Ecto neural progenitor cell (in vitro differentiated cells): Measurements from ENCODE around the gene HSF5.

Source experiments
- DNase-seq: peaks from one replicate; pipeline ENCODE4 v3.0.0-alpha.2; 2018; ENCODE audit warnings: low spot score

Gene HSF5, protein sequence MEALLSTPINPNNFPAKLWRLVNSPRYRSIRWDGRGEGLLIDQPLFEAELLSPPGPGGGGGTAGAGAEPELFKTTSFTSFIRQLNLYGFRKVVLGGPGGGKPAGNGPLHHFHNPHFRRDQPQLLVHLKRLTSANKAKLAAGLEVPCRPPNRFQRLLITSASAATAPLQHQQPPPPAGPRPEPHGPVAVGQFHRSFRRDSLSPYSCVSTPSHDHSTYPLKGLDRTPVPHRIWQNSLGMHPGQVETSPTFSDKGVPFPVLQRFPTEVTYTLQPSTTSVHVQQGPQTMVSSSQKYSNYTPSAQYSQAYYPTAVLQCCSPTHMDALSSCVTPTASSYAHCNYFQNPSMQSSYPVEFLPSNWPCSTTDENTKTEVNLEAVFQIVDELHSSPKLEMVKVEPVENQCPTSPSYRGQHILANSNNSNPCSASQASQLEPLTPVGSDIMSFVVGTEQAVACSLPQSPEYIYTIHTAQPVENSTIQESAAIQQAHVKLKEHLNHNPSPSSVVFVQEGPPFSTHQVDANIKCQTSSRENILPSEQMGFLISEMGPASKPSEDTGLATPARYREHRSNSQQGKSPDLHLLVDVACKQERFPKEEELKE

GRCh38 chr17:58487589-58488427, at the start of gene HSF5:
Gene HSF5, minus strand, starts transcription at chr17:58488408. Its CDS starts 134 bp downstream, at chr17:58488274.
- peak; percentile 69 for DNase-seq

DNA sequence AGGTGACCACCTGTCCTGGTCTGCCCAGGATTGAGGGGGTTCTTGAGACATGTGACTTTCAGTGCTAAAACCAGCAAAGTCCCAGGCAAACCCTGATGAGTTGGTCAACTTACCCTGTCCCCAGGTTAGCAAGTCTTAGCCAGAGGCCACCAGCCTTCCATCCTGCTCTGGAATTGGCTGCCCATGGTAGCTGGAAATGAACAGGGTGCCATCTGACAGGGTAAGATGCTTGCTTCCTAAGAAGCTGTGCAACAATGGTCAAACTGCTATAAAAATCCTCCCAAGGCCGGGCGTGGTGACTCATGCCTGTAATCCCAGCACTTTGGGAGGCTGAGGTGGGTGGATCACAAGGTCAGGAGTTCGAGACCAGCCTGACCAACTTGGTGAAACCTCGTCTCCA, 49.1 kb upstream of the HSF5 start:
- no peak for DNase-seq

DNA sequence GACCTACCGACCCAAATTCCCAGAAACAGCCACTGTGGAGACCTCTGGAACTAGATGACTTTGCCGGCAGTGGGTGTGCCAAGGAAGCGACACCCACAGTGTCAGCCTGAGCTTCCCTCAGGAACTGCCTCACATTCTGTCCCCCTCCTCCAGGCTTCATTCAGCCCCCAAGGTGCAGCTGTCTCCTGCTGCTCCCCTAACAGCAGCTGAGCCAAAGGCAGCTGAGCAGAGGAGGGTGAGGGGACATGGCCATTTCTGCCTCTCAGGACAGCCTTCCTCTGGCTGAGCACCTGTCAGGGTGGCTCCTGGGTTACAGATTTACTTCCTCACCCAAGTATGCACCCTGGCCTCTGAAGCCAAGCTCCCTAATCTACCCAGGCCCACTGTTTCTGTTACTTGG, 48.3 kb upstream of the HSF5 start:
- DNase-seq = no peak

DNA sequence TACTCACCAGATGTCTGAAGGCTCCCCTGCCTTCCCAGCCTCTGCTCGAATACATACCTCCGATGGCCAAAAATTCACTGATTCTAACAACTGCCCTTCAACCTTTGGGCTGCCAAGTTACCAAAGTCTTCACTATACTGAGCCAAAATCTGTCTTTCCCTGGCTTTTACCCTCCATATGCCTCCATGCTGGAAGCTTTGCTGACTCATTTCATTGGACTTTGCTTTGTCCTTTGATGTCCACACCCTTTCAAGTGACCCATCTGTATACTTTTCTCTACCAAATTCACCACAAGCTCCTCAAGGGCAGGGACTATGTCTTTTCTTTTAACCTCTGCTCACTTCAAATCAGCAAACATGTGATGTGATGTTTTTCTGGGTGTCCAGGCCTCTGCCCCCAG, 47.2 kb upstream of the HSF5 start:
- no peak for DNase-seq

- no peak for DNase-seq
These were observed 46.8 kb upstream of the HSF5 start for GRCh38 chr17:58534901-58535421.

- DNase-seq = no peak
These were observed 46.1 kb upstream of the HSF5 start for GRCh38 chr17:58534331-58534730.

DNA sequence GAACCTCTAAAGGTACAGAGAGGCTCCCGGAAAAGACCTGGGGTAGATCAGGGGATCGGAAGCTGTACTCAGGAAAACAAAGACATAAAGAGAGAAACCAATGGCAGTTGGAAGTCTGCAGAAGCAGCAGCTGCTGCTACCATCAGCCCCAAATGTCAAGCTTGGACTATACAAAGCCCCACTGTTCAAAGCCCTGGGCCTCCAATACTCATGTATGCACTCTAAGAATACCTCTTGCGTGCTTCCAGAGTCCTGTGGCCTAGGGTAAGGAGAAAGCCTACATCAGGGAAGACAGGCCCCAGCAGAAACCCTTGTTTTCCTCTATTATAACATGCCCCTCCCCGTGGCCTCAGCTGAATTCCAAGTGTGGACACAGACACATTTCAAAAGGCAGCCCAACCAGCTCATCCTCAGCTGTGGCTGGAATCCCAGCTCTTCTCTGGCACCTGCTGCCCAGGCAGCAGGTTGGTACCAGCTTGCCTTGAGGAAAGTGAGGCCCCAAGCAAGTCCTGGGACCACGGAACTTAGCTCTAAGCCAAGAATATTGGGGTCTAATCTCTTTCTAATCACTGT, 45.5 kb upstream of the HSF5 start:
- no peak for DNase-seq

DNA sequence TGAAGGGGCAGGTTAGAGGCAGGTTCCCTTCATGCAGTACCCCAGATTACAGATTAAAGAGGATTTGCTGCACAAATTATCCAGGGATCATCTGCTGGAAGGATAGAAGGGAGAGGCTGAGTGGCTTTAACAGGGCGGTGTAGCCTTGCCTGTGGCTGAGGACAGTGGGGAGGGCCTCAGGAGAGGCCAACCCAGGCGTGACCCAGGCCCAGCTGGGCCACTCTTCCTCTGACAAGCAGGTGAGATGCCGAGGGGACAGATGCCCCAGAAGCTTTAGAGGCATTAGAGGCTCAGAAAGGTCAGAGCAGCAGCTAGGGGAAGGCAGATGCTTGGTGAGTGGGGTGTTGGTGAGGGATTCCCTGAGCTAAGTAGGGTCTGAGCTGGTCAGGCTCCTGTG, 44.3 kb upstream of the HSF5 start:
- no peak for DNase-seq

DNA sequence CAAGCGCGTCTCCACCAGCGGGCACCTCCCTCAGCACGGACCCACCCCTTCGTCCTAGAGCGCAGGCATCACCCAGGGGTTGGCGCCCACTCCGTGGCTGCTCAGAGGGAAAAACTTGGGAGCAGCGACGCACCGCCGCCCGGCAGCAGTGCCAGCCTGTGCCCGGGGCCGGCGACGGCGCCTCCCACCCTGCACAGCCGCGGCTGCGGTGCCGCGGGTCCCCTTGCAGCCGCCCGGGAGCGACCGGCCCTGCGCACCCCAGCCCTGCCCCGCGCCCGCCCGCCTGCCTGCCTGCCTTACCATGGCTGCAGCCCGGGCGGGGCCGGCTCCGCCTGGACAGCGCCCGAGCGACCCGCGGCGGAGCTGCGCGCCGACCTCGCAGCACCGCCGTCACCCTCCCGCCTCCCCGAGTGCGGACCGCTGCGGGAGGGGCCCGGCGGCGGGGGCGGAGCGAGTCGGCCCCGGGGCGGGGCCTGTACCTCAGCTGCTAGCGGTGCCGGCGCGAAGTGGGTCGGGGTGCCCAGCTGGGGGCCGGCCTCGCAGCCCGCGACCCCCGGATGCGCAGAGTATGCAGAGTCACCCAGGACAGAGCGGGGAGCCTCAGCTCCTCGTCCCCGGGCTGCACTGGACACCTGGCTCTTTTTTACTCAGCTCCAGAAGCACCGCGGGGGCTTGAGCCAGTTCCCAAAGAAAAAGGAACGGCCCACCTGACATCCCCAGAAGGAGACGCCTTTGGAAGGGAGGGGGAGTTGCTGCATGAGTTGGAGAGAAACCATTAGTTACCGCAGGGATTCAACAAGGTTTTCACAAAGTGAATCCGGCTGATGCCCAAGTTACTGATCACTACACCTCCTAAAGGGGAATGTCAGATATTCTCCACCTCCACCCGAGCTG, 43.7 kb upstream of the HSF5 start:
- peak; percentile 84 for DNase-seq

- DNase-seq = no peak
These were observed 42.9 kb upstream of the HSF5 start for GRCh38 chr17:58531122-58531521.

GRCh38 chr17:58530655-58531054, 42.4 kb upstream of the HSF5 start:
- no peak for DNase-seq

DNA sequence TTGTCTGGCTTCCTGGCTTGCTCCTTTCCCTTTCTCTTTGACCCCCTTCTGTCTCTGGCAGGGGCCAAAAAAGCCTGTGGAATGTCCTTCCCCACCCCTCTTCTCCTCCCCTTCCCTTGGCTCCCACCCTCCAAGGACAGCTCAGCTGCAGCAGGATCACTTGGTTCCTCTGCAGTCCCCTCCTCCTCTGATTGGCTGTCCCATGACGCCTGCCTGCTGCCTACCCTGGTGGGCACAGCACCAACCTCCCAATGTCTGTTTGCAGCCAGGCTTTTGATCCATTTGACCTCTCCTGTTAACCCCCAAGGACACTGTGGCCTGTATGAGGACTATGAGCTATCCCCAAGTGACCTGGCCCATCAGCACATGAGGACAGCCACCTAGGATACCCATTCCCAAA, 41.1 kb upstream of the HSF5 start:
- DNase-seq = no peak

GRCh38 chr17:58528443-58528842, 40.2 kb upstream of the HSF5 start:
- DNase-seq = no peak

- DNase-seq = no peak
These were observed 39.7 kb upstream of the HSF5 start for GRCh38 chr17:58527949-58528348.

DNA sequence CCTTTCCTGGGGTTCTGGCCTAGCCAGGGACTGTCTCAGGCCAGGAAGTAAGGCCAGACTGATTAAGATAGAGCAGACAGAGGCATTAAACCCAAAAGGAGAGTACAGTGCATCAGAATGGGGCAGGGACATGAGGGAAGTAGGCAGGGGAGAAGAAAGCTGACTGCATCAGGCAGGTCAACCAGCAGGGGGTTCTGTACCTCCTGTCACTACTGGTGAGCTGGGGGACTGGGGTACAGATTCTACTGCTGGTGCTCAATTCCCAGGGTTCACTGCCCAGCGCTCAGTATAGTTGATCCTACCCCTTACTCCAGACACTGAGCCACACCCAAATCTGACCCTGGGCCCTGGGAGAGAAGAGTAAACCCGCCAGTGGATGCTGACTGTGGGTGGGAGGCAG, 39.1 kb upstream of the HSF5 start:
- no peak for DNase-seq

DNA sequence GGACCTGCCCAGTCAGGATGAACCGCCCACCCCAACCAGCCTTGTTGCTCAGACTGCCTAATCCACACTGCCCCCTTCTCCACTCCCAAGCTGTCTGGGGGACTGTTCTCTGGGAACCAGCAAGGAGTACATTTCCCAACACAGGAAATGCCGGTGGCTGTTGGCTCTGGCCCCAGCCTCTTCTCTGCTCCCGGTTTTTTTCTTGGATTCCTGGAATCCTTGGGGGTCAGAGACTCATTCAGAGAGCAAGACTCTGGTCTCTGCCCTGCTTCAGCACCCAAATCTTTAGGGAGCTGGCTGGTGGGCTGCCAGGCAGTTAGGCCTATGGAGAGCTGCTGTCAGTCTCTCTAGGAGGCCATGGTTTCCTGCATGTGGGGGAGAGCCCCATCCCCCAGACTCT, 37.0 kb upstream of the HSF5 start:
- no peak for DNase-seq

GRCh38 chr17:58521680-58522079, 33.5 kb upstream of the HSF5 start:
- no peak for DNase-seq

GRCh38 chr17:58520843-58521430, 32.7 kb upstream of the HSF5 start:
- no peak for DNase-seq

- peak; percentile 100 for DNase-seq
These were observed 29.9 kb upstream of the HSF5 start for GRCh38 chr17:58517928-58518609.

DNA sequence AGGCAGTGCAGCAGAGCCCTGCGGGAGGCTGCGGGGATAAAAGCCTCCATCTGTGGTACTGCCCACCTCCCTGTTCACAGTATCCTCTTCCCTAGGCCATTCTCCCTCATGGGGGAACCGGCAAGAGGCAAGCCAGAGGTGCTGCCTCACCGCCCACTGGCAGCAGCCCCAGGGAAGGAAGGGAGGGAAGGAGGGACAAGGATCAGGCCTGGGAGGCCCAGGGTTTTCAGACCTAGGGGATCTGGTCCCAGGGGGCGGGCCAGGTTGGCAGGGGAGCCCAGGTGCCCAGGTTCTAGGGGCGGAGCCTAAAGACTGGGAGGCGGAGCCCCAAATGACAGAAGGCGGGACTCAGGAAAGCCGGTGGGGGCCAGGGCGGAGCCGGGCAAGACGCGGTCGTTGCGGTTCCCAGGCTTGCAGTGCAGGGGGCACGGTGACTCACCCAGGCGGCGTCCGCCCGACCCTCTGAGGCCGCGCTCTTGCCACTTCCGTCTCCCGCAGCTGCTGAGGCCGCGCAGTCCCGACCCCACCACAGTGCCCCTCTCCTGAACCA, 29.2 kb upstream of the HSF5 start:
- DNase-seq = no peak
